ENCODE results near the gene SH2D6.
"Not testable (repeated sequence)": the region's sequence is repeated elsewhere in the genome, so short reads cannot be mapped to it uniquely, and the experiment has no call there.

SH2D6 gene

DNA sequence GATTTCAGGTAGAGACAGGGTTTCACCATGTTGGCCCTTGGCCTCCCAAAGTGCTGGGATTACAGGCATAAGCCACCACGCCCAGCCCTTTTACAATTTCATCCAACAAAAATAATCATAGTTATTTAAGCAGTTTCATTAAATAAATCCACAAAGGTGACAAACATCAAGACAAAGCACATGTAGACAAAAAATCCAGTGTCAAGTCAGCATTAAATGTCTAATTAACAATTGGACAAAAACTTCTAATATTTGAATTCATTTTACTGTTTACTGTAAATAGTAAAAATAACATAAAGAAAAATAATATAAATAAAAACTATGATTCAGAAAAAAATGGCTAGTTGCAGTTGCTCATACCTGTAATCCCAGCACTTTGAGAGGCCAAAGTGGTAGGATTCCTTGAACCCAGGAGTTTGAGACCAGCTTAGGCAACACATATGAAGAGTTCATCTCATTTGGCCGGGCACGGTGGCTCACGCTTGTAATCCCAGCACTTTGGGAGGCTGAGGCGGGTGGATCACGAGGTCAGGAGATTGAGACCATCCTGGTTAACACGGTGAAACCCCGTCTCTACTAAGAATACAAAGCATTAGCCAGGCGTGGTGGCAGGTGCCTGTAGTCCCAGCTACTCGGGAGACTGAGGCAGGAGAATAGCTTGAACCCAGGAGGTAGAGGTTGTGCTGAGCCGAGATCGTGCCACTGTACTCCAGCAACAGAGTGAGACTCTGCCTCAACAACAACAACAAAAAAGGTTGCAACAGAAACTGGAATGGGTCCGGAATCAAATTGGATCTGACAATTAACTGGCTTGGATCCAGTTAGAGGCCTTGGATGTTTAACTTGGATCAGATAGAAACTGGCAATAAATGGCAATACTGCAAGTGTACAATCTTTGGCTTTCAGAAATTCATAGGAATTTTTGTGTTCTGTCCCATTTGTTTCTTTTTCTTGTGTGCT, 63.6 kb downstream of the SH2D6 start:
- in situ Hi-C loops (cut with HindIII; ENCODE audit: low pct_ligation_motif_present, low sequenced_read_pairs): no loop called here
- DNase-seq: no peak
- Histone ChIP-seq H3K27ac (no peak overlapping the region), H3K4me3 (ENCODE audit: low read depth, low read length) (no peak overlapping the region), H3K27me3 (replicated peaks) (no peaks in the 10 kb centered on the region), H3K36me3 (replicated peaks) (no peaks in the 10 kb centered on the region)
- TF ChIP-seq, protein P1, sequence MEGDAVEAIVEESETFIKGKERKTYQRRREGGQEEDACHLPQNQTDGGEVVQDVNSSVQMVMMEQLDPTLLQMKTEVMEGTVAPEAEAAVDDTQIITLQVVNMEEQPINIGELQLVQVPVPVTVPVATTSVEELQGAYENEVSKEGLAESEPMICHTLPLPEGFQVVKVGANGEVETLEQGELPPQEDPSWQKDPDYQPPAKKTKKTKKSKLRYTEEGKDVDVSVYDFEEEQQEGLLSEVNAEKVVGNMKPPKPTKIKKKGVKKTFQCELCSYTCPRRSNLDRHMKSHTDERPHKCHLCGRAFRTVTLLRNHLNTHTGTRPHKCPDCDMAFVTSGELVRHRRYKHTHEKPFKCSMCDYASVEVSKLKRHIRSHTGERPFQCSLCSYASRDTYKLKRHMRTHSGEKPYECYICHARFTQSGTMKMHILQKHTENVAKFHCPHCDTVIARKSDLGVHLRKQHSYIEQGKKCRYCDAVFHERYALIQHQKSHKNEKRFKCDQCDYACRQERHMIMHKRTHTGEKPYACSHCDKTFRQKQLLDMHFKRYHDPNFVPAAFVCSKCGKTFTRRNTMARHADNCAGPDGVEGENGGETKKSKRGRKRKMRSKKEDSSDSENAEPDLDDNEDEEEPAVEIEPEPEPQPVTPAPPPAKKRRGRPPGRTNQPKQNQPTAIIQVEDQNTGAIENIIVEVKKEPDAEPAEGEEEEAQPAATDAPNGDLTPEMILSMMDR (IDR thresholded peaks at IDR 0.05; ENCODE audit: low read depth, low read length, missing control alignments): no peak

DNA sequence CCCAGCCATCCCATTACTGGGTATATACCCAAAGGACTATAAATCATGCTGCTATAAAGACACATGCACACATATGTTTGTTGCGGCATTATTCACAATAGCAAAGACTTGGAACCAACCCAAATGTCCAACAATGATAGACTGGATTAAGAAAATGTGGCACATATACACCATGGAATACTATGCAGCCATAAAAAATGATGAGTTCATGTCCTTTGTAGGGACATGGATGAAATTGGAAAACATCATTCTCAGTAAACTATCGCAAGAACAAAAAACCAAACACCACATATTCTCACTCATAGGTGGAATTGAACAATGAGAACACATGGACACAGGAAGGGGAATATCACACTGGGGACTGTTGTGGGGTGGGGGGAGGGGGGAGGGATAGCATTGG, 66.1 kb downstream of the SH2D6 start:
- in situ Hi-C loops (cut with HindIII; ENCODE audit: low pct_ligation_motif_present, low sequenced_read_pairs): not testable (repeated sequence)

GRCh38 chr2:85485815-85486214, 67.3 kb downstream of the SH2D6 start:
- Histone ChIP-seq H3K4me3 (ENCODE audit: low read depth, low read length) (no peak overlapping the region), H3K36me3 (replicated peaks) (no peaks in the 10 kb centered on the region), H3K27me3 (replicated peaks) (no peaks in the 10 kb centered on the region), H3K27ac (no peak overlapping the region)
- no peak for DNase-seq
- in situ Hi-C loops (cut with HindIII; ENCODE audit: low pct_ligation_motif_present, low sequenced_read_pairs): no loop called here
- TF ChIP-seq, protein P1 (IDR thresholded peaks at IDR 0.05; ENCODE audit: low read depth, low read length, missing control alignments): no peak

More for the DNA sequence above, 66.1 kb downstream of the SH2D6 start:
- not testable (repeated sequence) for H3K4me3 ChIP-seq (ENCODE audit: low read depth, low read length); H3K27me3 ChIP-seq (replicated peaks); DNase-seq; H3K36me3 ChIP-seq (replicated peaks); H3K27ac ChIP-seq
